C1 segment of cervical spinal cord (tissue), 14 donors: ENCODE measurements around the gene F9.
"Not testable (repeated sequence)": the region's sequence is repeated elsewhere in the genome, so short reads cannot be mapped to it uniquely, and the experiment has no call there.

ENCODE experiments used
- DNase-seq, 14 donors: peaks; one replicate each; lab custom pipeline; 2025; lab: John Stamatoyannopoulos, UW

The F9 gene

DNA sequence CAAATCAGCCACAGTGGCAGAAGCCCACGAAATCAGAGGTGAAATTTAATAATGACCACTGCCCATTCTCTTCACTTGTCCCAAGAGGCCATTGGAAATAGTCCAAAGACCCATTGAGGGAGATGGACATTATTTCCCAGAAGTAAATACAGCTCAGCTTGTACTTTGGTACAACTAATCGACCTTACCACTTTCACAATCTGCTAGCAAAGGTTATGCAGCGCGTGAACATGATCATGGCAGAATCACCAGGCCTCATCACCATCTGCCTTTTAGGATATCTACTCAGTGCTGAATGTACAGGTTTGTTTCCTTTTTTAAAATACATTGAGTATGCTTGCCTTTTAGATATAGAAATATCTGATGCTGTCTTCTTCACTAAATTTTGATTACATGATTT, at the start of gene F9:
F9 (plus strand) TSS at position 190 of the 400 bp plus-strand sequence; CDS start at position 216, 26 bp downstream.
- no peak for DNase-seq

DNA sequence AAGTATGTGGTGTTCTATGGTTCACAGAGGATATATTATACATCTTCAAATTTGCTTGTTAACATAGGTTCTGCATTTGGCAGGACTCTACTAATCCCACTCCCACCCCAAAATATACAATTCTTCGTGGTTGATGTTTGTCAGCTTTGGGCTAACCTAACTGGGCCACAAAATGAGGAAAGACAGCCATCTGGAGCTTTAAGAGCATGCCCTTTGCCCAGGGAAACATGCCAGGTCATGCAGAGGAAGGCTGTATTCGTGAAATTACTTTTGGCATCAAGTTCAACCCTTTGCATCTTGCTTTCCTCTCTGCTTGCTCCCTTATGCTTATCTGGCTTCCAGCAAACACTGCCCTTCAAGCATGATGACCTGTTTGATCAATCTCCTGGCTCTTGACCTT, 46.8 kb upstream of the F9 start:
- DNase-seq = no peak

DNA sequence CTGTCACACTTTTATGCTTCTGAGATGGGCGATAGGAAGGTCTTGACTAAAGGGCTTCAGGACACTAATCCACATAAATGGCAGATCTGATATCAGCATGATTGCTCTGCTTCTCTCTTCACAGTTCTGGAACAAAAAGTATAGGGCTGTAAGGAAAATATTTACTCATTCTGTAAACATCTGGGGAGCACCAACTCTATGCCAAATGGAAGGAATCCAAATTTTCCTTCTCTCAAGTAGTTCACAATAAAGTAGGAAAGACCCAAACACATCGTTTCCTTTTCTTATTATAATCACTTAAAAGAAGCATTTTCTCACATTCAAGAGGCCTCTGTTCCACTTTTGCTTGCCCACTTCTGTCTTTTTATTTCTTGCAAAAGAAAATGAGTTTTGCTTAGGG, 45.9 kb upstream of the F9 start:
- DNase-seq = no peak

DNA sequence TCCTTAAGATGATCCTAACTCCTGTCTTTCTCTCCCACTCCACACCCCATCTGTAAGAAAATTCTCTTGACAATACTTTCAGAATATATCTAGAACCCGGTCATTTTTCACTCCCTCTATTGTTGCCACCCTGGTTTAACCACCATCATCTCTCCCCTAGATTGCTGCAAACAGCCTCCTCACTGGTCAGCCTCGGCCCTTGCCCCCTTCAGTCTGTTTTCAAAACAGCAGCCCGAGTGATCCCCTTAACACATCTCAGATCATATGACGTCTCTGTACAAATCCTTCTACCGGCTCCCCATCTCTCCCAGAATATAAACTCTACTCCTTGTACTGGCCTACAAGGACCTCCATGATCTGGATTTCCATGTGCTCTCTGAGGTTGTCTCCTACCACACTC, 35.2 kb upstream of the F9 start:
- no peak for DNase-seq

DNA sequence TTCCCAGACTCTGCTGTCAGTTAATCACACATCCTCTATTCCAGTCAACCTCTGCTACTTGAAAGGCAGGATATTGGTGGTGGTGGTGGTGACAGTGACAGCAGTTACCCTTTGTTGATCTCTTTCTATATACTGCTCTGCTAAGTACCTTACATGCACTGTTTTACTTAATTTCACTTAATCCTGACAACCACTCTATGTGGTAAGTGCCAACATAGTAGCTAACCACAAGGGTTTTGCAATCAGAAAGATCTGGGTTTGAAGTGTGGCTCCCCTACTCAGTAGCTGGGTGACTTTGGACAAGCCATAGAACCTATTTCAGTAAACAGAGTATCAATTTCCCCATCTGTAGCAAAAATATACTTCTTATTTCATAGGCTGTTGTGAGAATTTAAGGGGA, 24.2 kb upstream of the F9 start:
- DNase-seq = no peak

DNA sequence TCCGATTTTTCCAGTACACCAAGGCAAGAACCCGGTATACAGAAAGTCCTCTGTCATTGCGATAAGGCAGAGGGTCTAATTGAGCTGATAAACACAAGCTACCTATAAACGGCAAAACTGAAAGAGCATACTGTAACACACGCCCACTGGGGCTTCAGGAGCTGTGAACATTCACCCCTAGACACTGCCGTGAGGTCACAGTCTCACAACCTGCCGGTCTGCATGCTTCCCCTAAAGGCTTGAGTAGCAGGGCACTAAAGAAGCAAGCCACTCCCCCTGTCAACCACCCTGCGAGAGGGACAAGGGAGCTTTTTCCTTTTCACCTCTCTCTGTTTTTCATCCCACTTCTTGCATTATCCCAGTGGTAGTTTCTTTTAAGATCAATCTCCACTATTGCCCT, 22.4 kb upstream of the F9 start:
- DNase-seq = no peak

DNA sequence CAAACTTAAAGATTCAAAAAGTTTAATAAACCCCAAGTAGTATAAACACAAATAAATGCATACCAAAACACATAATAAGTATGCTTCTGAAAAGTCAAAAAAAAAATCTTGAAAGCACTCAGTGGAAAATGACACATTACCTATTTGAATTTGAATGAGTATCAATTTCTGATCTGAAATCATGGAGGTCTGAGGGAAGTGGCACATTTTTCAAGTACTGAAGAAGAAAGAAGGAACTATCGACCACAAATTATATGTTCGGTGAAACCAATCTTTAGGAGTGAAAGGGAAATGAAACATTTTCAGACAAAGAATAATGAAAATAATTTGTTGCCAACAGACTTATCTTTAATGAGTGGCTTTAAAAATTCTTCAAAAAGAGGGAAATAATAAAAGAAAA, 12.1 kb upstream of the F9 start:
- DNase-seq = no peak

DNA sequence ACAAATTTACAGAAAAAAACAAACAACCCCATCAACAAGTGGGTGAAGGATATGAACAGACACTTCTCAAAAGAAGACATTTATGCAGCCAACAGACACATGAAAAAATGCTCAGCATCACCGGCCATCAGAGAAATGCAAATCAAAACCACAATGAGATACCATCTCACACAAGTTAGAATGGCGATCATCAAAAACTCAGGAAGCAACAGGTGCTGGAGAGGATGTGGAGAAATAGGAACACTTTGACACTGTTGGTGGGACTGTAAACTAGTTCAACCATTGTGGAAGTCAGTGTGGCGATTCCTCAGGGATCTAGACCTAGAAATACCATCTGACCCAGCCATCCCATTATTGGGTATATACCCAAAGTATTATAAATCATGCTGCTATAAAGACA, 1.7 kb upstream of the F9 start:
- DNase-seq = not testable (repeated sequence)

DNA sequence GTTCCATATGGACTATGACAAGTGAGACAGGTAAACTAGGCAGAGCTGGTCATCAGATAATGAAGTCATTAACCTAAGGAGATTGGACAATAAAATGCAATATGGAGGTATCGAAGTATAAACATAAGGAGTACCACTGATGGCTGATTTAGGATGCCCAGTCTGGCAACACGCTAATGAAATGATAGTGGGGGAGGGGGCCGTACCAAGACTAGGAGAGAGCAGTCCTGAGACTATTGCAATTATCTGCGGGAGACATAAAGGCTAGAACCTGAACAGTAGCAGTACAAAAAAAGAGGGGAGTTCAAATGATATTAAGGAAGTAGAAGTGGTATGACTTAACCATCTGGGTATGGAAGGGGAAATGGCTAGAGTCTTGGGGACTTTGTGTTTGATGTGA, 2.3 kb downstream of the F9 start:
- no peak for DNase-seq

DNA sequence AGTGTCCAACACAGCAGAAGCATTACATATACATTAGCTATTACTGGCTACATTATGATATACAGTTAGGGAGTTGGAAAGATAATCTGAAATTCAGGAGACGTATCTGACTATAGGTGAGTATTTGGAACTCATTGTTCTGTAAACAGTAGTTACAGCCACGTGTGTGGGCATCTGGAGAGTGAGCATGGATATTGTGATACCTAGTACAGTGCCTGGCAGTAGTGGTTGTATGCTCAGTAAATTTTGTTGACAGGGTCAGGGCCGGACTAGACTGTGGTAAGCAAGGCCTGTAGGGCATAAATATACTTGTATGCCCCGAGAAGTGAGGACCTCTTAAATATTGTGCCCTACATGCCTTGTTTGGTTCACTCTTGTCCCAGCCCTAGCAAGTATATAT, 2.9 kb downstream of the F9 start:
- no peak for DNase-seq

DNA sequence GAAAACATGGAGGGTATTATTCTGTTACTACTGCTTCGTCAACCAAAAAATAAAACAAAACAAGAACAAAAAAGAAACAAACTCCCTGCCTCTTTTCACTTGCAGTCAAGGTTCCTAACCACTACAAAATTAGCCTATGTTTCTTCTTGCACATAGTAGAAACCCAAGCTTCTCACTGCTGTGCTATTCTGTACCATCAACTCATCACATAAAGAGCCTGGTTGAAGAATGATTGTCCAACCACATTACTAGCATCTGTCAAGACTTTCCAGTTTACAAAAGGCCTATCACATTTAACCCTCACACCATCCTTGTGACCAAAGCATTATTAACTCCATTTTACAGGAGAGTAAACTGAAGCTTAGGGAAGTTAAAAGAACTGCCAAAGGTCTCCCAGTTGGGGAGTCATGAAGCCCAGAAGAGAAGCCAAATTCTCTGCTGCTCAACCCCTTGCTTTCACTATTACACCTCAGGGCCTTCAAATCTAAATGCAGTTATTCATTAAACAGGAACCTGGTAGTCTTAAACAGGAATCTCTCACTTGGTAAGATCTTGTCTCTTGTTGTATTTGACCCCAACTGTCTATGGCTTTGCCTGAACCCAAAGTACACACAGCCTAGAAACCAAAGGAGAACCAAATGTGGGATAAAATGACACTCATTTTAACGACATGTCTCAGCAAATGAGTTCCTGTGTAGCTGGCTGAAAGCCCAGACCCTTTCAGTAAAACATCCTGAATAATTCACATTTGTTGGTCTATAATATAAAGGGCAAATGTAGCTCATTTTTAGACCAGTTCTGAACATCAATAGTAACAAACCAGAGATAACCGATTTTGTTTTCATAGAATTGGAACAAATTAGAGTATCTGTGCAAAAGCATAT, 8.6 kb downstream of the F9 start:
- no peak for DNase-seq

DNA sequence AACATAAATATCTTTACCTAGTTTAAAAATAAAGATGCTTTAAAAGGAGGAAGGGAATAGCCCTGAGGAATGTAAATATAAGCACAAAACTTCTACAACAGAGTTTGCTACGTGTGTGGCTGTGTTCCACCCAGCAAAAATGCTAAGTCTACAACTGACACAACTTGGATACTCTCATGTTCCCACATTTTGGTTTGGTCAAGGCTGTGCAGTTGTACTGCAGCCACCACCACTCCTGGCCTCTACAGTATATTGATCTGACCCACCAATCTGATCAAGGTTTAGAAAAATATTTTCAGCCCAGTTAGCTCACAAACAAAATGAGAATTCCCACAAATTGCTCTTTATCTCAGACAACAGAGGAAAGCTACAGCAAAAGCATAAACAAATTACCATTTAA, 12.1 kb downstream of the F9 start:
- no peak for DNase-seq

DNA sequence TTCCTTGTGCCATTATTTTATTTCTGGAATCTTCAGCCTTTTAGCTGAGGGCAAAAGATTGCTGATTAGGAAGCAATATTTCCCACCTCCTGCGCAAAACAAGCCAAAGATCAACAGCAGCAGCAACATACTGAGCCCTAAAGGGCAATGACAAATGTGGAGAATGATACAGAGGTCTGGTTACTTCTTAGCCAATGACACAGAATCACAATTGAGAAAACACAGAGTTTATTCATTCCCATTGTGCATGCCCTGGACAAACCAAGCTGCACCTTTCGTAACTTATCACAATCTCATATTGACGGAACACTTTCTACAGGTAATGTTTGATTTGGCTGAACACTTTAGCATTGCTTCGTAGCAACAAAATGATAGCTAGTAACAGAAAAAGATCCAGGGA, 13.4 kb downstream of the F9 start:
- DNase-seq = no peak

DNA sequence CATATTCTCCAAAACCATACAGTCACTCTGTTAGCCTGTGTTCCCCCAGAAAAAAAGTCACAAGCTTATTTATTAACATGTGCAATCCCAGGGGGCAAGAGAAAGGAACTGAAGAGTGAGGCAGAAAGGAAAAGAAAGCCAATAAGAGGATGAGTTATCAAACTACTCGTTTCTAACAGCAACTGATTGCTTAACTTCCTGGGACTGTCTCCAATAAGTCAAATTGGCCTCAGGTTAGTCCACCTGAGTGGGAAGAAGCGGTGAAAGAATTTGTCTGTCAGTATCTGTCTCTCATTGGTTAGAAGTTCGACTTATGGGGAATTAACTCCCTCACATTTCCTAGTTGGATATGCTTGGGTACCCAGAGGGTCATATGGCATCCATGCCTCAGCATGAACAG, 14.1 kb downstream of the F9 start:
- no peak for DNase-seq

DNA sequence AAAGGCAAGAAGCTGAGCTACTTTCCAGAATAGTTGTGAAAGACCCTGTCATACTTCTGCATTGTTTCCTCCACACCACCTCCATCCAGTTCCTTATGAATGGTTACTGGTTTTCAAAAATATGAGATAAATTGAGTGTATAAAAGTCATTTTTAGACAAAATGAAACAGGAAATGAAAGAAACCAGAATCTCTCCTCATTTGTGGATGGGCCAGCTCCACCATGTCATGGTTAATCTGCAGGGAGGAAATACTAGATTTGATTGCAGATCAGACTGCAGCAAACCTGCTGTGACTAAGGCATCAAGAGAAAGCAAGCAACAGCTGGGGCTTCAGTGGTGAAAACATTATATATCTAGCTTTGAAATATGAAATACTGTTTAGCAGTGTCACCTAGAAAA, 23.8 kb downstream of the F9 start:
- DNase-seq = no peak

DNA sequence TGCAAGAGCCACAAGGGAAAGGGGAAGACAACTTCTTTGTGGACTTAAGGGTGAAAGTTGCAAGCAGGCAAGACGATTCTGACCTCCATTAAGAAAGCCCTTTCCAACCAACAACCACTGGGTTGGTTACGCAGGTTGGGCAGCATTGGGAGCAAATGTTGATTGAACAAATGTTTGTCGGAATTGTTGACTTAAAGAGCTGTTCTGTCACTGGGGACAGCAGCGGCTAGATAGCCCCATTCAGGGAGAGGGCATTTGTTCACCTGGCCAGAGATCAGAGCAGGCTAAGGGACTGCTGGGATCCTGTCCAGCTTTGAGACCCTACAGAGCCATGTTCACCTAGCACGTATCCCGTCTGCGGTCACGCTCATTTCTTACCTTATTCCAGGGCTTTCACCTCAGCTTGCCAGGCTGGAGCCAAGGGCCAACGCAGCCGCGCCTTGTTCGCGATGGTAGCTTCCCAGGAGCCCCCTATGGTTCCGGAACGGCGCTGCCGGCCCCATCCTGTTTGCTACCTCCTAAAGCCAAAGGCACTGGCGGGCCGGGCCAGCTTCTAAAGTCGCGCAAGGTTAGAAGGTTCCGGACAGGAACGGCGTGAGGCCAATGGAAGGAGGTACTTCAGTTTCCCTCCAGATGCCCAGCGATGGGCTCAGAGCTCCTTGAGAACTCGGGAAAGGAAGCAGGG, 24.6 kb downstream of the F9 start:
- DNase-seq = no peak

DNA sequence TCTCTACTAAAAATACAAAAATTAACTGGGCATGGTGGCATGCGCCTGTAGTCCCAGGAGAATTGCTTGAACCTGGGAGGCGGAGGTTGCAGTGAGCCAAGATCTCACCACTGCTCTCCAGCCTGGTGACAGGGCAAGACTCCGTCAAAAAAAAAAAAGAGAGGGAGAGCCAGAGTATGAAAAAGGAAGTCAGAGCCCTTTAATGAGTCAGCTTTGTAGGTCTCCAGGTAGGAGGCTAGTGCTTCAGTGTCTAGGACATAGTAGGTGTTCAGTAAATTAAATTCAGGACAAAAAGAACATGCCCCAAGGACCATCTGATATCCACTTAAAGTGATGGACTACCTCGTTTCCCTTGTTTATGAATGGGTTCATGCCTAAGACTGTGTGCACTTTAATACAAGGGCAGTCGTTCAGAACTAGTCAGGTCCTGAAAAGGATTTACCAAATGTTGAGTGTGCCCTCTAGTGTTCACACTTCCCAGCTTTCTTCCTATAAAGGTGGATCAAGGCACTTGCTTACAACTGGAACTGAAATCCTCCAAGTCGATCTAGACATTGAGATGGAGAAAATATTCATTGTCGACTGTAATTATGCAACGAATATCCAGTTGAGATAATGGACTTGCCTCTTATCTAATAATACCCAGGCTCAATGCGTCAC, 29.0 kb downstream of the F9 start:
- DNase-seq = no peak

DNA sequence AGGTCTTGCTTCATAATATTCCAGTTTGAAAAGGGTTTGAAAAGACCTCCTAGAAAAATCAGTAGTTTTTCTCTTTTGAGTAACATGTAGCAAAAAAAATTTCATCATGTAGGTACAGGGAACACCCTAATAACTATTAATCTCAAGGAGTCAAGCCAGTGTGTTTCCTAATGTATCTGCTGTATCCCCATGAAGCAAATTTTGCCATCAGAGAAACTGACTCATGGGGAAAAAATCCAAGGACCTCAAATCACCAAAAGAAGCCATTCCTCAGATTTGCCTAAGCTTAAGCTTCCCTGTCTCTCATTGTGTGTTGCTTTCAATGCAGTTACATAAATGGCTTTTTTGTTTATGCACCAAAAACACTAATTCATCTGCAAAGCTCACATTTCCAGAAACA, 29.7 kb downstream of the F9 start:
- DNase-seq = no peak

DNA sequence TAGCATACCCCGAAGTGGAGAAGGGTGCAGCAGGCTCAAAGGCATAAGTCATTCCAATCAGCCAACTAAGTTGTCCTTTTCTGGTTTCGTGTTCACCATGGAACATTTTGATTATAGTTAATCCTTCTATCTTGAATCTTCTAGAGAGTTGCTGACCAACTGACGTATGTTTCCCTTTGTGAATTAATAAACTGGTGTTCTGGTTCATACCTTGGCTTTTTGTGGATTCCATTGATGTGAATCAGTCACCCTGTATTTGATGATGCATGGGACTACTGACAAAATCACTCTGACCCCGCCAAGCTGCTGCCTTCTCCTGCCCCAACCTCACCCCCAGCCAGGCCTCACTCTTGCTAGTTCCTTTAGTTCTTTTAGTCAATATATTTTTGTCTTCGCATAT, 32.7 kb downstream of the F9 start:
- no peak for DNase-seq

DNA sequence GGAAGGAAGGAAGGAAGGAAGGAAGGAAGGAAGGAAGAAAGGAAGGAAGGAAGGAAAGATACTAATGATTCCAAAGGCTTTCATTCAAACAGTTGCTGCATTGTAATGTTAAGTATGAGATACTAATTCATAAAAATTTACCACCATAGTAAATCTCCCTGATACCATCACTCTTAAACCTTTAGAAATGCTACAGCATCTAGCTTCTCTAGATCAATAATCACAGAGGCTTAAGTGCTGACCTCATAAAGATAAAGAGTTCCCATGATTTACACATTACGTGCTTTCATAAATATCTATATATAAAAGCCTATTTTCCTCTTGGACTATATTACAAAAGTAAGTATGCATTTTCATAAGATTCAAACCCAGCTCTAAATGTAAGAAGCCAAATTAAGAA, 36.4 kb downstream of the F9 start:
- no peak for DNase-seq

DNA sequence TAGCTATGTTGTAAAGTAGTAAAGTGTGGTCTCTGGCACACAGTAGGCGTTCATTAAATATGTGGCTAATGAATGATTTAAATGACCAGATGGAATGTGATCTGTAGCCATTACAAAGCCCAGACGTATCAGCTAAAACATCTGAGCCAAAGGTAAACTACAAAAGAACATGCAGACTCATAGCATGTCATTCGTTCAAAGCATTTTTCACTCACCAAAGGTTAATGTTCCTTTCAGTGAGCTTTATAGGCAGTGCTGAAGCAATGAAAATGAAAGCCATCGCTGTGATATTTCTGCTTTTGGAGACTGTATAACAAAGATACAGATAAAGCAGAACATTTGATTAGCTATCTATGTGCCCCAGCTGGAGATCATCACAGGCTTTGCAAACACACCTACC, 50.5 kb downstream of the F9 start:
- no peak for DNase-seq

DNA sequence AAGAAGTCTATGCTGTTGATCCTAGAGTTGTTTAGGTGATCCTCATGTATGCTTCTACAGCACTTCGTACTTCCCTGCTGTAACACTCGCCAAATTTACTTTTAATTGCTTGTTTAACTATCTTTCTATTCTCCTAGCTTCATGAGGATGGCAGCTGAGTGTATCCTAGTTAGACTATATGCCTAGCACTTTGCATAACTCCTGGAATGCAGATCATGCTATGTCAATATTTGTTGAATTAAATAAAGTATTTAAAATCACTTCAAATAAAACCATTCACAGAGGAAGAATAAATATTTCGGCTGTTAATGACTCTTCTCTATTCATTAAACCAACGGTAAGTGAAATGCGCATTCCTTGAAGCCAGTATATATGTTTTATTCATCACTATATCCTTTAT, 55.1 kb downstream of the F9 start:
- DNase-seq = no peak

DNA sequence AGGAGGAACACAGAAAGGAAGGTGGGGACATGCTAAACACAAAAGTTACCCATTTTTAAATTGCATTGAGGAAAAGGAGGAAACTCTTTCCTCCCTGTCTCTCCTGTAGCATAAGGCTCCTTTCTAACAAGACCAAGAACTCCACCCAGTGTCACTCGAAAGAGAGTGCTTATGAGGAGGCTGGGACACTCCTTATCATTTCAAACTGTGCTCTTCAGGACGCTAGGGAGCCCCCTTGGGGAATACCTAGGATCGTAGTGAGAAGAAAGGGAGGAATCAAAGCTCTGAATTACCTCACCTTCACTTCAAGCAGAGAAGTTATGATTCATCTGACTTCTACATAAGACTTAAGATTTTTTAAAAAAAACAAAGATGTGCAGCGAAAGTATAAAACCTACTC, 65.5 kb downstream of the F9 start:
- no peak for DNase-seq
